HG03520 (cell line): ENCODE data around the gene CASKIN1.
"Not testable (repeated sequence)": the region's sequence is repeated elsewhere in the genome, so short reads cannot be mapped to it uniquely, and the experiment has no call there.

ENCODE experiments used
- ATAC-seq: cut with Tn5 transposase; IDR thresholded peaks from one replicate; pipeline ENCODE4 v1.9.1; 2021; ENCODE audit warnings: mild to moderate bottlenecking, moderate library complexity; ENCODE audit not compliant: unreplicated experiment

Gene CASKIN1

GRCh38 chr16:2196162-2196980 is at the start of gene CASKIN1:
TSS of gene CASKIN1 (minus strand) at chr16:2196605. CDS start at chr16:2196432, 173 bp downstream.
- no peak for ATAC-seq

GRCh38 chr16:2244926-2245795 is 48.8 kb upstream of the CASKIN1 start:
- ATAC-seq: no peak

GRCh38 chr16:2244301-2244700 is 47.9 kb upstream of the CASKIN1 start:
- ATAC-seq: no peak

- ATAC-seq: no peak
Observed at GRCh38 chr16:2243781-2244180, 47.4 kb upstream of the CASKIN1 start.

- ATAC-seq: no peak
Observed at GRCh38 chr16:2243031-2243528, 46.7 kb upstream of the CASKIN1 start.

- ATAC-seq: no peak
Observed at GRCh38 chr16:2242598-2242997, 46.2 kb upstream of the CASKIN1 start.

GRCh38 chr16:2240331-2240730 is 43.9 kb upstream of the CASKIN1 start:
- ATAC-seq: not testable (repeated sequence)

- ATAC-seq: no peak
Observed at GRCh38 chr16:2238838-2239675, 42.7 kb upstream of the CASKIN1 start.

- no peak for ATAC-seq
Observed at GRCh38 chr16:2238150-2238837, 41.9 kb upstream of the CASKIN1 start.

- no peak for ATAC-seq
Observed at GRCh38 chr16:2237493-2238149, 41.2 kb upstream of the CASKIN1 start.

- ATAC-seq: no peak
Observed at GRCh38 chr16:2237102-2237482, 40.7 kb upstream of the CASKIN1 start.

GRCh38 chr16:2236337-2237101 is 40.1 kb upstream of the CASKIN1 start, which contains the start of gene DNASE1L2:
TSS of gene DNASE1L2 (plus strand) at chr16:2236444. CDS start at chr16:2236817, 373 bp downstream.
- no peak for ATAC-seq

GRCh38 chr16:2235695-2236336 is 39.4 kb upstream of the CASKIN1 start:
- ATAC-seq: no peak

- no peak for ATAC-seq
Observed at GRCh38 chr16:2235234-2235651, 38.8 kb upstream of the CASKIN1 start.

GRCh38 chr16:2234813-2235170 is 38.4 kb upstream of the CASKIN1 start:
- no peak for ATAC-seq

- no peak for ATAC-seq
Observed at GRCh38 chr16:2233872-2234812, 37.7 kb upstream of the CASKIN1 start.

GRCh38 chr16:2233046-2233775 is 36.8 kb upstream of the CASKIN1 start:
- no peak for ATAC-seq
